A549 treated with Mapracorat at 1 μM for 4 hours (cell line): ENCODE measurements around the gene DYNC1LI1. TPM values are rescaled to one million over a fixed set of nuclear protein-coding genes. Genes with fewer than 3 reads are reported as not detected.

Experiments used
- total RNA-seq: library from RNA; stranded (reverse); fragments of 200-300 nt; extraction: Qiagen RNA extraction; gene quantifications from 5 replicates; pipeline ENCODE4 v1.2.3, GENCODE V29; 2022

Gene DYNC1LI1
- total RNA-seq = 37.4 to 50.8 TPM (median 41.0 TPM) in 5 replicates

DNA sequence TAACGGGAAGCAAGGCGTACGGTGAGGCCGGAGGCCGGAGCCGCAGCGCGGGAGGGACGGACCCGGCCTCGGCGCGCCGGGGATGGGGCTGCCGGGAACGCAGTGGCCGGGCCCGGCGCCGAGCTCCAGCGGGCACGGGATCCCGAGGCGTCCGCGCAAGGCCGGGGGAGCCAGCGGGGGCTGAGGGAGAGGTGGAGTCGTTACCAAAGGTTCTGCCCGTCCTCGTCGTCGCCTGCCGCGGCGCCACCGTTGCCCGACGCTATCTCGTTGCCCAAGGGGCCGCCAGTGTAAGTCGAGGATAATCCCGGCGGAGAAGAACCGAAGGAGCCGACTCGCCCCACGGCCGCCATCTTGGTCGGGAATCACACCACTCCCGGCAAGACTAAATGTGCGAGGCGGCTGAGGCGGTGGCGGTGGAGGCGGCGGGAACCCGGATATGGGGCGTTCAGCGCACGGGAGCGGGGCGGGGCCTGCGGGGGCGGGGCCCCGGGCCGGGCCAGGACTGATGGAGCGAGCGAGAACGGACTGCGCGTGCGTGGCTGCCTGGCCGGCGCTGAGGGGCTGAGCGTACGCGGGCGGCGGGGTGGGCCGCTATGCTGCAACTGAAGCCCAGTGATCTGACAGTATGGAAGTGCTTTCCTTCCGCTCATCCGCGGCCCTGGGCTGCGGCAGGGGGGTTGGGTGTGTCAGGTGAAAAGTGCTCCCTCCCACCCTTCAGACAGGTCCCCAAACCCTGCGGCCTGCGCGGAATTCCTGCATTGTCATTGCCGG, at the start of gene DYNC1LI1:
TSS of gene DYNC1LI1 (minus strand) at position 438 of the 771 bp plus-strand sequence. CDS start at position 350, 88 bp downstream.

DNA sequence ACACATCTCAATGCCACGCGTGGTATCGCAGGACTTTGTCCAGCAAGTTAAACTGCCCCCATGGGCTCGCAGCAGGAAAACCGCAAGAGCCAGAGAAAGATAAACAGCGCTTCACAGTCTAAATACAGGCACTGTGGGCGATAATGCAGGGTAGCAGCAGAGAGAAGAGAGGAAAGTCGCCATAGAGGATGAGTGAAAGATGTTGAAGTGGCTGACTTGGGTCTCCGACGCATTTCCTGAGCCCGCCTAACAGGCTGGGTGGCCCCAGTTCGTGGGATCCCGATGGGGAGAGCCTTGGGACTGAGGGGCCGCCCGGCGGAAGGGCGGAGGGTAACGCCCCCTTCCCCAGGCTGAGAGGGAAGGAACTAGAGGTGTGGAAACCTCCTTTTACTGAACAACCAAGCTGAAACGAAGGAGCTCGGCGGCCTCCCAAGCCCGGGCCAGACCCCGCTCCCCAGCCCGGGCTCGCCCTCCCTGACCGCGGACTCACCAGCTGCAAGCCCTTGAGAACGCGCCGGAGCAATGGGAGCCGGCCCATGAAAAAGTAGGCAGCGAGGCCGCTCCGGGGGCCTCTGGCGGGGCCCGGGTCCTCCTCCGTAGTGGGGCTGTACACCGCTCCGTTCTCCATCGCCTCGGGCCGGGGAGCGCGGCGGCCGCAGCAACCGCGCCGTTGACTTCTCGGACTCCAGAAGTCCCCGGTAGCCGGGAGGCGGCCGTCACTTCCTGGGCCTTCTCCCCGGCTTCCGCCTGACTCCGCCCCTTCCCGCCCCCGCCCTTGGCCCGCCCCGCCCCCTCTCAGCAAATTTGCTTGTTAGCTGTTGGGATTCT, 68.3 kb downstream of the DYNC1LI1 start, which contains the start of gene CMTM6:
TSS of gene CMTM6 (minus strand) at position 735 of the 828 bp plus-strand sequence. CDS start at position 628, 107 bp downstream.

Other genes with a start within 250 kb of the DYNC1LI1 start
- 31.7 to 36.0 TPM (median 35.1 TPM) in 5 replicates for gene CMTM7, start 179.0 kb downstream of the DYNC1LI1 start, total RNA-seq
- 34.3 to 41.8 TPM (median 40.6 TPM) in 5 replicates for gene CMTM6, start 68.0 kb downstream of the DYNC1LI1 start, total RNA-seq
- gene CNOT10, start 114.3 kb upstream of the DYNC1LI1 start, total RNA-seq = 22.4 to 29.5 TPM (median 28.1 TPM) in 5 replicates
- gene TRIM71, start 247.1 kb upstream of the DYNC1LI1 start, total RNA-seq = not detected in 5 replicates